ENCODE data around the gene CTIF. TPM values are rescaled to one million over a fixed set of nuclear protein-coding genes. Genes with fewer than 3 reads are reported as not detected.

CTIF gene
- total RNA-seq, 1 donor from 2014 or later: 35.1 TPM

DNA sequence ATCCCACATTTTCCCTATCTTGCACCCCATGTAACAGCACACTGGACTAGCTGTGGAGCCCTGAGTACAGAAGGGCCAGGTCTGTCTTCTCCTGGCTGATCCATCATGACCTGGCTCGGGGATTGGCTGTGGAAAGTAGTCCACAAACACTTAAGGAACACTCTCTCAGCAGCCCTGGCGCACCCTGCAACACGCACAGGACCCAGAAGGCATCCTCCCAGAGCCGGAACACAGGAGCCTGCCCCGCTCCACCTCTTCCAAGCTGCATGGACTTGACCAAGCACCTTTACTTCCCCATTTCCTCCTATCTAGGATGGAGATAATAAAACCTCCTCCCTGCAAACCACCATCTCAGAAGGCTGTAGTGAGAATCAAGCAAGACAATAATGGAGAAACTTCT, 151.7 kb downstream of the CTIF start:
- H3K4me3 ChIP-seq: no peak overlapping the region
- no peaks in the 10 kb centered on the region for H3K27me3 ChIP-seq
- TF ChIP-seq POLR2AphosphoS5 (IDR thresholded peaks at IDR 0.05; ENCODE audit: insufficient read depth in 1 of 2, low read depth in 1 of 2): no peak
- TF ChIP-seq, protein P1, sequence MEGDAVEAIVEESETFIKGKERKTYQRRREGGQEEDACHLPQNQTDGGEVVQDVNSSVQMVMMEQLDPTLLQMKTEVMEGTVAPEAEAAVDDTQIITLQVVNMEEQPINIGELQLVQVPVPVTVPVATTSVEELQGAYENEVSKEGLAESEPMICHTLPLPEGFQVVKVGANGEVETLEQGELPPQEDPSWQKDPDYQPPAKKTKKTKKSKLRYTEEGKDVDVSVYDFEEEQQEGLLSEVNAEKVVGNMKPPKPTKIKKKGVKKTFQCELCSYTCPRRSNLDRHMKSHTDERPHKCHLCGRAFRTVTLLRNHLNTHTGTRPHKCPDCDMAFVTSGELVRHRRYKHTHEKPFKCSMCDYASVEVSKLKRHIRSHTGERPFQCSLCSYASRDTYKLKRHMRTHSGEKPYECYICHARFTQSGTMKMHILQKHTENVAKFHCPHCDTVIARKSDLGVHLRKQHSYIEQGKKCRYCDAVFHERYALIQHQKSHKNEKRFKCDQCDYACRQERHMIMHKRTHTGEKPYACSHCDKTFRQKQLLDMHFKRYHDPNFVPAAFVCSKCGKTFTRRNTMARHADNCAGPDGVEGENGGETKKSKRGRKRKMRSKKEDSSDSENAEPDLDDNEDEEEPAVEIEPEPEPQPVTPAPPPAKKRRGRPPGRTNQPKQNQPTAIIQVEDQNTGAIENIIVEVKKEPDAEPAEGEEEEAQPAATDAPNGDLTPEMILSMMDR (IDR thresholded peaks at IDR 0.05): no peak
- intact Hi-C loops (cut with DNase I): no loop called here
- no peak for DNase-seq (ENCODE audit: extremely low spot score in 2 of 2)
- no peaks in the 10 kb centered on the region for H3K4me1 ChIP-seq
- H3K36me3 ChIP-seq: no peaks in the 10 kb centered on the region
- no peak overlapping the region for H3K27ac ChIP-seq
- H3K9me3 ChIP-seq: no peaks in the 10 kb centered on the region

DNA sequence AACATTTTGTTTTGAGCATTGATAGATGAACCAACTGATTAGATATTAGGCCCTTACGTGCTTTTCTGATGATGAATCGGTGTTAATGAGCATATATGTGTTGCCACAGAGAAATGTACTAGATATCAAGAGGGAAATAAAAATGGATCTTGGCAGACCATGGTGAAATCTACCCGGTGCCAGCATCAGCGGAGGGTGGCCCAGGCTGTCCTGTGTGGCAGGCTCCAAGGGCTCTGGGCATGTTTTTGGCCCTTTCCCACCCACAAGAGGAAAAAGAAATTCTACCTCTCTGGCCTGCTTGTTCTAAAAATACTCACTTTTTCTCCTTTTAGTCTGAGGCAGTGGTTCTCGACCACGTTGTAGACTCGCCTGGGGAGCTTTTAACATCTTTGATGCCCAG, 154.2 kb downstream of the CTIF start:
- Histone ChIP-seq H3K4me3 (no peak overlapping the region), H3K36me3 (no peaks in the 10 kb centered on the region), H3K27me3 (no peaks in the 10 kb centered on the region), H3K27ac (no peak overlapping the region), H3K9me3 (no peaks in the 10 kb centered on the region), H3K4me1 (no peaks in the 10 kb centered on the region)
- DNase-seq (ENCODE audit: extremely low spot score in 2 of 2): no peak
- intact Hi-C loops (cut with DNase I): no loop called here
- TF ChIP-seq POLR2A (IDR thresholded peaks at IDR 0.05) (no peak), POLR2AphosphoS5 (IDR thresholded peaks at IDR 0.05; ENCODE audit: insufficient read depth in 1 of 2, low read depth in 1 of 2) (no peak)
- TF ChIP-seq, protein P1 (IDR thresholded peaks at IDR 0.05): no peak

- no peaks in the 10 kb centered on the region for H3K36me3 ChIP-seq
- TF ChIP-seq POLR2A (IDR thresholded peaks at IDR 0.05) (no peak), POLR2AphosphoS5 (IDR thresholded peaks at IDR 0.05; ENCODE audit: insufficient read depth in 1 of 2, low read depth in 1 of 2) (no peak)
- TF ChIP-seq, protein P1 (IDR thresholded peaks at IDR 0.05): no peak
- intact Hi-C loops (cut with DNase I): no loop called here
- no peaks in the 10 kb centered on the region for H3K9me3 ChIP-seq
- H3K27ac ChIP-seq: no peak overlapping the region
- DNase-seq (ENCODE audit: extremely low spot score in 2 of 2): no peak
- H3K4me1 ChIP-seq: no peaks in the 10 kb centered on the region
- no peaks in the 10 kb centered on the region for H3K27me3 ChIP-seq
- no peak overlapping the region for H3K4me3 ChIP-seq
These were observed 154.9 kb downstream of the CTIF start for GRCh38 chr18:48693625-48694262.

- H3K27ac ChIP-seq: no peak overlapping the region
- H3K4me1 ChIP-seq: no peaks in the 10 kb centered on the region
- no peak for DNase-seq (ENCODE audit: extremely low spot score in 2 of 2)
- H3K27me3 ChIP-seq: no peaks in the 10 kb centered on the region
- H3K36me3 ChIP-seq: no peaks in the 10 kb centered on the region
- intact Hi-C loops (cut with DNase I): no loop called here
- no peaks in the 10 kb centered on the region for H3K9me3 ChIP-seq
- H3K4me3 ChIP-seq: no peak overlapping the region
- TF ChIP-seq POLR2AphosphoS5 (IDR thresholded peaks at IDR 0.05; ENCODE audit: insufficient read depth in 1 of 2, low read depth in 1 of 2): no peak
- TF ChIP-seq, protein P1 (IDR thresholded peaks at IDR 0.05): no peak
- no peak for TF ChIP-seq POLR2A (IDR thresholded peaks at IDR 0.05)
These were observed 155.5 kb downstream of the CTIF start for GRCh38 chr18:48694295-48694694.

DNA sequence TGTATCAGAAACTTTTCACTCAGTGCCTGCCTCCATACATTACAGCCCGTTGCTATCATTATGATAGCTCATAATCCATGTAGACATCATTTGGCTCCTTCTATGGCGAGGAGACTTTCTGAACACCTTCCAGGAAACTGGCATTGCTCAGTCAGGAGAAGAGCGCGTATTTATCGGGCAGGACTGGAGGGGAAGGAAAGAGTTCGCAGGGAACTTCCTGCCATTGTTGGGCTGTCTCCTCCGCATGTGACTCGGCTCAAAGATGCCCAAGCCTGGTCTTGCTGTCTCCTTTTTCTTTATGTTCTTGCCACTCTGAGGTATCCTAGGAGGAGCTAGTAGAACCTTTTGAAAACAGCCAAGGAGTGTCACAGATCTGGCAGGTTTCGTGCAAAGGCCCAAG, 156.8 kb downstream of the CTIF start:
- Histone ChIP-seq H3K9me3 (no peaks in the 10 kb centered on the region), H3K4me1 (no peaks in the 10 kb centered on the region), H3K27ac (no peak overlapping the region), H3K27me3 (no peaks in the 10 kb centered on the region), H3K4me3 (no peak overlapping the region), H3K36me3 (no peaks in the 10 kb centered on the region)
- TF ChIP-seq POLR2AphosphoS5 (IDR thresholded peaks at IDR 0.05; ENCODE audit: insufficient read depth in 1 of 2, low read depth in 1 of 2): no peak
- DNase-seq (ENCODE audit: extremely low spot score in 2 of 2): no peak
- intact Hi-C loops (cut with DNase I): no loop called here
